GM18519 (cell line): ENCODE data around the gene LDLRAD4.
"Not testable (repeated sequence)": the region's sequence is repeated elsewhere in the genome, so short reads cannot be mapped to it uniquely, and the experiment has no call there.

ENCODE experiments used
- ATAC-seq: cut with Tn5 transposase; IDR thresholded peaks from one replicate; pipeline ENCODE4 v1.9.1; 2021; ENCODE audit warnings: mild to moderate bottlenecking, moderate library complexity; ENCODE audit not compliant: unreplicated experiment, low FRiP score

The LDLRAD4 gene

DNA sequence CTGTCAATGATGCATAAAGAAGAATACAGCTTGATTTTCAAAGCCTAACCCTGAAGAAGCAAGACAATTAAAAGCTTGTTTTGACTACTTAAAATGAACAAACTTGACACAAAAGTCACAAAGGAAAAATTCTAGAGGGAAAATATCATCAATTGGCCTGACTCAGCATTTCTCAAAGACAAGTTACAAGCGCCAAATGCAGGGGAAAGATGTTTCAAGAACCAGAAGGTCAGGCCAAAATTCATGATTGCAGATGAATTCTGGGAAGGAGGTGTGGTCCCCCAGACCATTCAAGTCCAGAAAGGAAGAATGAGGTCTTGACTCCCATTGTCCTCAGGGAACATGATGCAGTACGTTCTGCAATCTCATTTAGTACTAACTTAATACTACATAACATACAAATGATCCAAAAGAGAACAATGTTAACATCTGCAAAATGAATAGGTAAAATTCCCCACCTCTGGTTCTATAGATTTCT lies 443.3 kb downstream of the LDLRAD4 start:
- ATAC-seq, result no peak

GRCh38 chr18:13672657-13673056 lies 454.1 kb downstream of the LDLRAD4 start:
- no peak for ATAC-seq

DNA sequence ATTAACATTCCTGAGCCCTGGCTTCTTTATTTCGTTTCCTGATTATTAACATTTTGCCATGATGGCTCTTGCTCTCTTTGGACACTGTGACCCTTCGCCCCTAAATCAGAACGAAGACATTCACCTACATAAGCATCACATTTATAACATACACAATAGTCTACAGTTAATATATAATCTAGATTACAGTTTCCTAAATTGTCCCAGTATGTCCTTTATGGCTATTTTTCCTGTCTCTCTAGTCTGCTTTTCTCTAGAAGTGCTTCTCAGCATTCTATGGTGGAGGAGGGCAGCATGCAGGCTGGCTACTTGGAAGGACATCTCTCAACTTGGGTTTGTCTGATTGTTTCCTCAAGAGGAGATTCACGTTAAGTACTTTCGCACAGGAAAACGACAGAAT lies 457.9 kb downstream of the LDLRAD4 start:
- no peak for ATAC-seq

- not testable (repeated sequence) for ATAC-seq
These were observed 458.8 kb downstream of the LDLRAD4 start for GRCh38 chr18:13677350-13677749.

GRCh38 chr18:13680612-13681011 lies 462.1 kb downstream of the LDLRAD4 start:
- no peak for ATAC-seq

GRCh38 chr18:13681701-13682100 lies 463.1 kb downstream of the LDLRAD4 start:
- ATAC-seq, result no peak

GRCh38 chr18:13684546-13684945 lies 466.0 kb downstream of the LDLRAD4 start:
- no peak for ATAC-seq

GRCh38 chr18:13688191-13689136 lies 469.9 kb downstream of the LDLRAD4 start:
- no peak for ATAC-seq

DNA sequence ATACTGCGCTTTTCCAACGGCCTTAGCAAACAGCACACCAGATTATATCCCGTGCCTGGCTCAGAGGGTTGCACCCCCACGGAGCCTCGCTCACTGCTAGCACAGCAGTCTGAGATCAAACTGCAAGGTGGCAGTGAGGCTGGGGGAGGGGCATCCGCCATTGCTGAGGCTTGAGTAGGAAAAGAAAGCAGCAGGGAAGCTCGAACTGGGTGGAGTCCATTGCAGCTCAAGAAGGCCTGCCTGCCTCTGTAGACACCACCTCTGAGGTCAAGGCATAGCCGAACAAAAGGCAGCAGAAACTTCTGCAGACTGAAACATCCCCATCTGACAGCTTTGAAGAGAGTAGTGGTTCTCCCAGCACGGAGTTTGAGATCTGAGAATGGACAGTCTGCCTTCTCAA lies 471.5 kb downstream of the LDLRAD4 start:
- ATAC-seq, result not testable (repeated sequence)

GRCh38 chr18:13695337-13695736 lies 476.8 kb downstream of the LDLRAD4 start:
- ATAC-seq, result not testable (repeated sequence)

DNA sequence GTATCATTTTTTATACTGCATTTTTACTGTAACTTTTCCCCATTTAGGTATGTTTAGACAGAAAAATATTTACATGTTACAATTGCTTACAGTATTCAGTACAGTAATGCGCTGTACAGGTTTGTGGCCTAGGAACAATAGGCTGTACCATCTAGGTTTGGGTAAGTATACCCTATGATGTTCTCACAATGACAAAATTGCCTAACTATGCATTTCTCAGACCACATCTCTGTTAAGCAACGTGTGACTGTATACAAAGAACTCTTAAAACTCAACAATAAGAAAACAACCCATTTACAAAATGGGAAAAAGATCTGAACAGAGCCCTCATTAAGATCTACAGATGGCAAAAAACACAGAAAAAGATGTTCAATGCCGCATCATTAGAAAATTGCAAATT lies 478.4 kb downstream of the LDLRAD4 start:
- ATAC-seq, result no peak

- no peak for ATAC-seq
These were observed 481.6 kb downstream of the LDLRAD4 start for GRCh38 chr18:13700153-13700552.
